GM03348 (cell line): ENCODE data around the gene CREM.
"Not testable (repeated sequence)": the region's sequence is repeated elsewhere in the genome, so short reads cannot be mapped to it uniquely, and the experiment has no call there.

ENCODE experiments used
- DNase-seq: peaks from one replicate; pipeline ENCODE4 v3.0.0; 2012; ENCODE audit warnings: low spot score

The CREM gene

GRCh38 chr10:35126530-35127288 is at the start of gene CREM:
CREM (plus strand) TSS chr10:35126846; CDS start chr10:35137836, 10,990 bp downstream.
- peak; percentile 98 for DNase-seq

GRCh38 chr10:35079265-35079664 is 47.4 kb upstream of the CREM start:
- no peak for DNase-seq

- peak; percentile 77 for DNase-seq
Observed at GRCh38 chr10:35079763-35080162, 46.9 kb upstream of the CREM start.

- not testable (repeated sequence) for DNase-seq
Observed at GRCh38 chr10:35080261-35080660, 46.4 kb upstream of the CREM start.

GRCh38 chr10:35083242-35083641 is 43.4 kb upstream of the CREM start:
- no peak for DNase-seq

- DNase-seq: peak; percentile 45
Observed at GRCh38 chr10:35089611-35090161, 37.0 kb upstream of the CREM start.

GRCh38 chr10:35090162-35090954 is 36.3 kb upstream of the CREM start, which contains the start of gene CUL2:
CUL2 (minus strand) TSS chr10:35090341; CDS start chr10:35071317, 19,024 bp downstream.
- peak; percentile 97 for DNase-seq

GRCh38 chr10:35091994-35092790 is 34.5 kb upstream of the CREM start:
- DNase-seq: no peak

- DNase-seq: no peak
Observed at GRCh38 chr10:35092851-35093250, 33.8 kb upstream of the CREM start.

- DNase-seq: no peak
Observed at GRCh38 chr10:35096312-35096711, 30.3 kb upstream of the CREM start.

GRCh38 chr10:35097510-35097909 is 29.1 kb upstream of the CREM start:
- DNase-seq: no peak

GRCh38 chr10:35103882-35104281 is 22.8 kb upstream of the CREM start:
- DNase-seq: no peak

GRCh38 chr10:35112571-35112970 is 14.1 kb upstream of the CREM start:
- DNase-seq: no peak

GRCh38 chr10:35119378-35119777 is 7.3 kb upstream of the CREM start:
- DNase-seq: no peak

- DNase-seq: no peak
Observed at GRCh38 chr10:35124540-35124939, 2.1 kb upstream of the CREM start.

GRCh38 chr10:35126062-35126529 is 550 bp upstream of the CREM start:
- no peak for DNase-seq

- peak; percentile 77 for DNase-seq
Observed at GRCh38 chr10:35127289-35127891, 744 bp downstream of the CREM start.

GRCh38 chr10:35129185-35129674 is 2.6 kb downstream of the CREM start:
- DNase-seq: no peak

GRCh38 chr10:35130663-35131062 is 4.0 kb downstream of the CREM start:
- no peak for DNase-seq

- DNase-seq: no peak
Observed at GRCh38 chr10:35132727-35133126, 6.1 kb downstream of the CREM start.

GRCh38 chr10:35133586-35133985 is 6.9 kb downstream of the CREM start:
- no peak for DNase-seq
